ENCODE measurements around the gene CD96. TPM values are rescaled to one million over a fixed set of nuclear protein-coding genes. Genes with fewer than 3 reads are reported as not detected.
A peak's percentile ranks its signal among the peaks of the same experiment; 100 is the strongest.

Gene CD96
- total RNA-seq, 1 experiment from 2014 or later, result 72.2 TPM

GRCh38 chr3:111681661-111682426, 139.8 kb downstream of the CD96 start:
- in situ Hi-C loops (cut with HindIII; ENCODE audit: low pct_unique_long_range_greater_than_20kb, low sequenced_read_pairs), result no loop called here
- no peak for DNase-seq (ENCODE audit: low read depth, low spot score)

GRCh38 chr3:111684640-111685039, 142.6 kb downstream of the CD96 start:
- in situ Hi-C loops (cut with HindIII; ENCODE audit: low pct_unique_long_range_greater_than_20kb, low sequenced_read_pairs), result no loop called here
- DNase-seq (ENCODE audit: low read depth, low spot score), result no peak

DNA sequence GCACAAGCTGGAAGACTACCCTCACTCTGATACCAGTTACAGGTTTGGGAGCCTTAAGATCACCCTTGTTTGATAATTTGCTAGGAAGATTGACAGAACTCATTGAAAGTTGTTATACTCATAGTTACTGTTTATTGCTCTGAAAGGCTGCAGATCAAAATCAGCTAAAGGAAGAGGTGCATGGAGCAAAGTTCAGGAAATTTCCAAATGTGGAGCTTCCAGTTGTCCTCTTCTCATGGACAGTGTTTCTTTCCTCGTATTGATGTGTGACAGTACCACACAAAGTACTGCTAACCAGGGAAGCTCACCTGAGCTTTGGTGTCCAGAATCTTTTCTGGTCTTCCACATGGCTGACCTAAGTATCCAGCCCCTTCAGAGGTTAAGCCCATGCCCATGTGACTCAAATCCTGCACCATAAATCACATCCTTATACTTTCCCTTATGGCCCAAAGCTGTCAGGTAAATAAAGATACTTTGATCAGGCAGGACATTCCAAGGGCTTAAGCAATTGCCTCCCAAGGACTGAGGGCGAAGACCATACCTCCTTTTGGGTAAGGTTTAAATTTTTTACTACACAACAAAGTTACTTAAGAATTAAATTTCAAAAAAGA, 146.3 kb downstream of the CD96 start:
- no peak for DNase-seq (ENCODE audit: low read depth, low spot score)
- in situ Hi-C loops (cut with HindIII; ENCODE audit: low pct_unique_long_range_greater_than_20kb, low sequenced_read_pairs), result no loop called here

DNA sequence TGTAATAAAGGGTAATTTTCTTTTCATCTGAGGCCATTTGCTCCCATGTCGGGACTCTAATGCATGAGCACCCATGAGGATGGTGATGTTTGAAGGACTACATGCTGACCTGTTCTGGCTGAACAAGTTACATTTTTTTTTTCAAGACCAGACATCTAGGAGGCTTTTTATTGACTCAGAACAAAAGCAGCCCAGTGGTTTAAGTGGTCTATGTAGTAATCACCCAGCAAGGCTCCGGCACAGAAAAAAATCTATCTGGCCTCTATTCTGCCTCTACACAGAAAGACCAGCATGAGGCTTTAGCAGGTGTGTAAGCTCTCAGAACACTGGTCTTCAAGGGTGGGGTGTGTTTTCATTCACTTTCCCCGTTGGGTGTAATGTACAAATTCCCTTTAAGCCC, 148.2 kb downstream of the CD96 start:
- no peak for DNase-seq (ENCODE audit: low read depth, low spot score)
- in situ Hi-C loops (cut with HindIII; ENCODE audit: low pct_unique_long_range_greater_than_20kb, low sequenced_read_pairs), result no loop called here

DNA sequence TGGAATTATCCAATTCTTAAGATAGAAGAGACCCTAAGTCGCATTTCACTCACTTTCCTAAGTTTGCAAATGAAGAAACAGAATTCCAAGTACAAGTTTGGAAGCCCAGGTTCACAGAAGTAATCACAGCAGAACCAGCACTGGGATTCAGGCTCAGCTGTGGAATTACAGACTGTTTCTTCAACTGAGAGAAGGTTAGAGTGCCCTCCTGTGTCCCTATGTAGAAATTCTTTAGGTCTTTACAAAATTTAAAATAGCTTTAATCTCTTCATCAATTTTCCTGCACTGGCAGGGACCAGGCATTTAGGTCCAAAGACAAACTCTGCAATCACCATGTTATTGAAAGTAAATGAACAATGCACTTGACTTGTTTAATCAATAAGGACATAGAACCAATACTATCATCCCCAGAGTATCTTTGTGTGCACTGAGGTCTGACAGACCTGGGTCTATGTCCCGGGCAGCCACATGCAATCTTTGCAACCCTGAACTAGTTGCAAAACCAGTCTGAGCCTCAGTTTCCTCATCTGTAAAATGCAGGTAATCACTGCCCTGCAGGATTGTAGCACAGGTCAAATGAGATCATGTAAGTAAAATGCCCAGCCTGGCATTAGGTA, 149.4 kb downstream of the CD96 start:
- peak; percentile 64 for DNase-seq (ENCODE audit: low read depth, low spot score)
- in situ Hi-C loops (cut with HindIII; ENCODE audit: low pct_unique_long_range_greater_than_20kb, low sequenced_read_pairs), result no loop called here

- in situ Hi-C loops (cut with HindIII; ENCODE audit: low pct_unique_long_range_greater_than_20kb, low sequenced_read_pairs), result no loop called here
- no peak for DNase-seq (ENCODE audit: low read depth, low spot score)
These were observed 150.9 kb downstream of the CD96 start for GRCh38 chr3:111692593-111693552.

GRCh38 chr3:111694471-111694870, 152.5 kb downstream of the CD96 start:
- in situ Hi-C loops (cut with HindIII; ENCODE audit: low pct_unique_long_range_greater_than_20kb, low sequenced_read_pairs), result no loop called here

GRCh38 chr3:111695636-111696117, 153.7 kb downstream of the CD96 start:
- no peak for DNase-seq (ENCODE audit: low read depth, low spot score)
- in situ Hi-C loops (cut with HindIII; ENCODE audit: low pct_unique_long_range_greater_than_20kb, low sequenced_read_pairs), result no loop called here

More at GRCh38 chr3:111694471-111694870, 152.5 kb downstream of the CD96 start:
- DNase-seq (ENCODE audit: low read depth, low spot score), result no peak

DNA sequence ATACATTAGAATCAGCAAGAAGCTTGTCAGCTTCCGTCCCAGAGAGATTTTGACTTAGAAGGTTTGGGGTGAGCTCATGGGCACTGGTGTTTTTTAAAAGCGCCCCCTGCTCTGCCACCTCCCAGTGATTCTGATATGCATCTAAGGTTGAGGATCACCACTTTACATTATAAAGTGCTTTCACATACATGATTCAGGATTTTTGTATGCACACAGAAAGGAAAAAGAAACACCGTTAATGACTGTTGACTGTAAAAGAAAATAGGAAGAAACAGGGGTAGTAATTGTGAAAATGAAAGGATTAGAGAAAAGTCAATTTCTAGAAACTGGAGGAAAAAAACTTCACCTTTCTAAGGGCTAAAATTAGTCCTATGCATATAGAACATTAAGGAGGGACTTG, 158.1 kb downstream of the CD96 start:
- in situ Hi-C loops (cut with HindIII; ENCODE audit: low pct_unique_long_range_greater_than_20kb, low sequenced_read_pairs), result loop anchor here (25.0 kb wide), 1 partner anchor 262 kb away; no protein-coding TSS in a partner anchor
- no peak for DNase-seq (ENCODE audit: low read depth, low spot score)

DNA sequence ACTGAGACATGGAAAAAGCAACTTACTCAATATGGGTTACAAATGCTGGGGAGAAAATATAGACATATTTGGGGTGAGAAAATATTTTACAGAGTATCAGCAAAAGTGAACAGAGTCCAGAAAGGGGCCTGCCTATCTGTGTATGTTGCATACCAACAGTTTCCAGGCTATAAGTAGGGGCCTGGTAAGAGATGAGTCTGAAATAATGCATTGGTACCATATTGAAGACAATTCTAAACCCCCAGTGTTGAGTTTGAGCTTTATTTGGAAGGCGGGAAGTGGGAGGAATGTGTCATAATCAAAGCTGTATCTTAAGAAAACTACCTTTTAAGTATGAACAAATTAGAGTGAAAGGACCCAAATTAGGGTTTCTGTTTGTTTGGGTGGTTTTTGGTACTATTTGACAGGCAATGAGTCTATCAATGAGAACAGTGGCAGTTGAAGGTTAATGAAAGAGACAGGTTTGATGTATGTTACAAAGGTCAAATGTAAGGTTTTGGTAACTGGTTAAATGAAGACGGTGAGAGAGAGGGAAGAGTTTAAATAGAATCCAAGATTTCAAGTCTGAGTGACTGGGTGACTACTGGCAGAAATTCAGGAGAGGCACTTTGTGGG, 159.4 kb downstream of the CD96 start:
- in situ Hi-C loops (cut with HindIII; ENCODE audit: low pct_unique_long_range_greater_than_20kb, low sequenced_read_pairs), result loop anchor here (25.0 kb wide), 1 partner anchor 261 kb away; no protein-coding TSS in a partner anchor

More for the DNA sequence above, 159.4 kb downstream of the CD96 start:
- no peak for DNase-seq (ENCODE audit: low read depth, low spot score)

Other genes starting within 250 kb of the CD96 start
- not detected in 2 replicates for gene ZBED2, start 53.1 kb downstream of the CD96 start, total RNA-seq (2014; rRNA removed; shearing (Covaris generic))
- gene PLCXD2, start 132.5 kb downstream of the CD96 start, total RNA-seq (2014; rRNA removed; shearing (Covaris generic)), result 1.1 and 1.2 TPM in 2 replicates

Data from SK-MEL-5 (cell line).